GM23248 (cell line): Measurements from ENCODE around the gene FXYD6. TPM values are rescaled to one million over a fixed set of nuclear protein-coding genes. Genes with fewer than 3 reads are reported as not detected.

Source experiments
- DNase-seq: peaks from one replicate; pipeline ENCODE4 v3.0.0-alpha.2; 2015
- H2AFZ ChIP-seq: fragments of 200-600 bp; sonication (generic); 2 replicates; pipeline ENCODE4 v1.6.1; 2016; ENCODE audit warnings: antibody characterized with exemption
- H3F3A ChIP-seq: fragments of 200-600 bp; sonication (generic); 2 replicates; pipeline ENCODE4 v1.6.1; 2016; ENCODE audit warnings: mild to moderate bottlenecking, antibody characterized with exemption, mixed run types; ENCODE audit not compliant: insufficient read depth
- H3K27ac ChIP-seq: fragments of 200-600 bp; sonication (generic); 2 replicates; pipeline ENCODE4 v1.5.1; 2016; ENCODE audit warnings: mild to moderate bottlenecking
- H3K27me3 ChIP-seq: fragments of 200-600 bp; sonication (generic); replicated peaks from 2 replicates; pipeline ENCODE4 v1.6.1; 2016; ENCODE audit warnings: mild to moderate bottlenecking; ENCODE audit not compliant: insufficient read depth
- H3K36me3 ChIP-seq: fragments of 200-600 bp; sonication (generic); 2 replicates; pipeline ENCODE4 v1.6.1; 2016; ENCODE audit warnings: low read depth, mild to moderate bottlenecking
- H3K4me1 ChIP-seq: fragments of 200-600 bp; sonication (generic); 2 replicates; pipeline ENCODE4 v1.6.1; 2016; ENCODE audit warnings: mild to moderate bottlenecking; ENCODE audit not compliant: insufficient read depth
- H3K4me2 ChIP-seq: fragments of 200-600 bp; sonication (generic); one replicate; pipeline ENCODE4 v1.6.1; 2016; ENCODE audit warnings: mild to moderate bottlenecking; ENCODE audit not compliant: unreplicated experiment
- H3K4me3 ChIP-seq: fragments of 200-600 bp; sonication (generic); 2 replicates; pipeline ENCODE4 v1.5.1; 2016; ENCODE audit warnings: mild to moderate bottlenecking
- H3K79me2 ChIP-seq: fragments of 200-600 bp; sonication (generic); 2 replicates; pipeline ENCODE4 v1.6.1; 2016; ENCODE audit warnings: mild to moderate bottlenecking; ENCODE audit not compliant: insufficient read depth
- H3K9ac ChIP-seq: fragments of 200-600 bp; sonication (generic); 2 replicates; pipeline ENCODE4 v1.6.1; 2016; ENCODE audit warnings: mild to moderate bottlenecking
- H3K9me2 ChIP-seq: fragments of 200-600 bp; sonication (generic); 2 replicates; pipeline ENCODE4 v1.6.1; 2016; ENCODE audit warnings: mixed run types, mild to moderate bottlenecking, moderate library complexity; ENCODE audit not compliant: insufficient read depth
- H3K9me3 ChIP-seq: fragments of 200-600 bp; sonication (generic); one replicate; pipeline ENCODE4 v1.6.1; 2017; ENCODE audit warnings: low read depth
- H4K20me1 ChIP-seq: fragments of 200-600 bp; sonication (generic); 2 replicates; pipeline ENCODE4 v1.6.0; 2016; ENCODE audit not compliant: insufficient read depth
- EZH2 ChIP-seq: fragments of 200-600 bp; sonication (generic); IDR thresholded peaks from 2 replicates; pipeline ENCODE4 v1.6.1; 2018; ENCODE audit warnings: antibody characterized with exemption, mild to moderate bottlenecking; ENCODE audit not compliant: insufficient read depth, poor library complexity, severe bottlenecking
- EZH2phosphoT487 ChIP-seq: fragments of 200-600 bp; sonication (generic); IDR thresholded peaks from 2 replicates; pipeline ENCODE4 v1.6.1; 2018; ENCODE audit warnings: antibody characterized with exemption, moderate library complexity, mild to moderate bottlenecking, low read depth; ENCODE audit not compliant: insufficient read depth
- WGBS, 2 experiments: methylation state at CpG; one replicate each; pipeline ENCODE4 v1.1.6; 2015 to 2017; ENCODE audit warnings: low lambda C conversion rate in 2 of 2, low coverage in 1 of 2; ENCODE audit errors: missing lambda C conversion rate in 2 of 2; 5-methylcytosine and 5-hydroxymethylcytosine counted together
- in situ Hi-C: fragments of 300-500 bp; cut with MboI; formaldehyde crosslinking; loops from 2 replicates; pipeline ENCODE4 v1.15.0; 2020
- polyA plus RNA-seq: library from polyadenylated mRNA; unstranded; fragments of >200 nt; fragmentation: Nextera tagmentation; extraction: Ambion mirVana; gene quantifications from 2 replicates; pipeline ENCODE4 v1.2.1, GENCODE V29; 2016
- total RNA-seq: library from RNA; depleted of rRNA; stranded (reverse); fragments of >200 nt; shearing (Covaris generic); gene quantifications from 2 replicates; pipeline ENCODE4 v1.2.3, GENCODE V29; 2014

The FXYD6 gene
- total and polyA plus RNA-seq, 2 experiments from 2014 or later = not detected

DNA sequence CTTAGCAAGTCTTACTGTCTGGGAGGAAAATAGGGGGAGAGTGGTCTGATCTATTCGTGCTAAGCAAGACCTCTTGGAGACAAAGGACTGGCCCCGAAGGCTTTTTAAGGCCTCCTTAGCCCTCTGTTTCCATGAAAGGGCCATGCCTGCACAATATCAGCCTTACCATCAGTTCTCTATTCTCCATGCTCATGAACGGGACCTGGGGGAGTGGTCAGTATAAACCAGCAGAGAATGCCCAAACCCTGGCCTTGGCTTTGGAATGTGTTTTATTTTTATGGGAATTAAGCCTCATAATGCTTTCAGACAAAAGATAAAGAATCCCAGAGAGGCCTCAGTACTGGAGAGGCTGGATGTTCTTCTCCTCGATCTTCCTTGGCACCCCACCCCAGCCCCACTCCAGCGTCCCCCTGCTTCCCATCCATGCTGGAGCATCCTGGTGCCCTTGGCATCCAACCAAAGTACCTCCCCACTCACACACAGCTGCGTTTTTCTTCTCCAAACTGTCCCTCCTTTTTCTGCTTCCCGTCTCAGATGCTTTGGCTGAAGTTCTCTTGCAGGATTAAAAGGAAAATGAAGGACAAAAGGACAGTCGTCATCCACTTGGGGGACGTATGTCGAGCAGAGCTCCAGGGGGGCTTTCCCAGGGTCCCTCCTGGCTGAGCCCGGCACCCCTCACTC is 18.6 kb downstream of the FXYD6 start:
- H3F3A ChIP-seq = no peaks in the 10 kb centered on the region
- no peak overlapping the region for H3K27ac ChIP-seq
- no peak overlapping the region for H3K4me3 ChIP-seq
- no peak overlapping the region for H3K4me2 ChIP-seq
- H3K9me3 ChIP-seq = no peaks in the 10 kb centered on the region
- H3K79me2 ChIP-seq = no peaks in the 10 kb centered on the region
- no peaks in the 10 kb centered on the region for H4K20me1 ChIP-seq
- no peak for DNase-seq
- H3K4me1 ChIP-seq = no peaks in the 10 kb centered on the region
- no peak overlapping the region for H2AFZ ChIP-seq
- 35 to 39% methylated on average over 11 of the region's 11 CpGs for WGBS, 2 experiments
- H3K9ac ChIP-seq = no peak overlapping the region
- H3K9me2 ChIP-seq = no peaks in the 10 kb centered on the region
- TF ChIP-seq EZH2phosphoT487 (no peak), EZH2 (no peak)
- in situ Hi-C loops = no loop called here
- no peaks in the 10 kb centered on the region; the same call in none of the 2 replicates for H3K27me3 ChIP-seq
- no peaks in the 10 kb centered on the region for H3K36me3 ChIP-seq

DNA sequence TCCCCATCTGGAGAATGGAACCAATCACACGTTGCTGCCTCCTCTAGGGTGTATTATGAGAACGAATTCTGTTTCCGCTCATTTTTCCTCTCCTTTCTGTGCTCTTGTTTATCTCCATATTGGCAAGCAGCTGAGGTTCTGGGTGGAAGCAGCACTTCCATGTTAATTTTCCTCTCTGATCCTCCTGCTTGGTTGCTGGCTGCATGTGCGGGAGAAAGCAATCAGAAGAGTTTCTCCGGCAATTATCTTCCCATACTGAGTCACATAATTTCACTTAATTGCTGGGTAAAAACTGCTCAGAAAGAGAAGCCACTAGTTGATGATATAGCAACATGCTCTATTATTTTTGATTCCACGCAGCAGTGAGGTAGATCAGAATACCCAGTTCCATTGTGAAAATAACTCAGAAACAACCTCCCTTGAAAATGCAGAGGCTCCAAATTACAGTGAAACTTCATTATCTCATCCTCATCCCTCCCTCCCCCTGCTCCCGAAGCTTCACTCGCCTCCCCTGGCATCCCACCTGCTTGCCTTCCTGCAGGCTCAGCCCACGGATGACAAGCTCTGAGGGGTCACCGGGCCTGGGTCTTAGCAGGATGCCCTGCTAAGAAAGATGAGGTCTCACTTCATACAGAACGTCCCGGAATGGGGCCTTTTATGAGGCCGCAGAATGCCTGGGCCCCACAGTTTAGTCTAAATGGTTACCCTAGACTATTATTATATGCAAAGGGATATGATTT is 20.4 kb downstream of the FXYD6 start:
- Histone ChIP-seq H3K27ac (no peak overlapping the region), H3K4me1 (no peaks in the 10 kb centered on the region), H3K36me3 (no peaks in the 10 kb centered on the region), H3K9me3 (no peaks in the 10 kb centered on the region), H3K27me3 (no peaks in the 10 kb centered on the region; the same call in none of the 2 replicates), H3K79me2 (no peaks in the 10 kb centered on the region), H3K9ac (no peak overlapping the region), H2AFZ (no peak overlapping the region), H4K20me1 (no peaks in the 10 kb centered on the region), H3K4me3 (no peak overlapping the region), H3K9me2 (no peaks in the 10 kb centered on the region), H3F3A (no peaks in the 10 kb centered on the region), H3K4me2 (no peak overlapping the region)
- in situ Hi-C loops = no loop called here
- TF ChIP-seq EZH2phosphoT487 (no peak), EZH2 (no peak)
- DNase-seq = no peak
- WGBS, 2 experiments = 59 to 62% methylated on average over 13 of the region's 13 CpGs

DNA sequence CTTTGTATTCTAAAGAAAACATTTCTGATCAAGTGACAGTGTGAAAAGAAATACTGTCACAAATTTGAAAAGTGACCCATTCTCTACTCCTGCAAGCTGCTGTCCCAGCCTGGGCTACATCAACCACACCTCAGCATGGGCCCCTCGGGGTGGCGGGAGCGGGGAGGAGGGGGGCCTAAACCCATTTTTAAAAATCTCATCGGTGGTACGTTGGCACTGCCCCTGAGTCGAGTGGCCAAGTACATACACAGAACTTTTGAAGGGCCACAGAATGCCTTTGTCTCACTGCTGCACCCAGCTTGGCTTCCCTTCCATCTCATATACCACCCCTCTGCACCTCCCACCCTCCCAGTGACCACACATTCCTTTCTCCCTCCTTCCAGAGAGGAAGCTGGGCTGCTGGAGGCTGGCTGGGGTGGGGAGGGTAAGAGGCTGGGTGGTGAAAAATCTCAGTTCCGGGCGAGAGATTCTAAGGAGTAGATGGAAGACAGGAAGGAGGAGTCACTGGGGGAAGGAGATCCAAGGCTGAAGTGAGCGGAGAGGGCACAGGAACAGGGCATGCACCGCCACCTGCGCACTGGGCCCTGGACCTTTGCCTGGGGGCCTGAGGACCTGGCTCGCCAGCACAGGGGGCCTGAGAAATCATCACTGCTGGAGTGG is 21.1 kb downstream of the FXYD6 start:
- no peak for DNase-seq
- H3K36me3 ChIP-seq = no peaks in the 10 kb centered on the region
- no peaks in the 10 kb centered on the region for H3K79me2 ChIP-seq
- no peaks in the 10 kb centered on the region for H3F3A ChIP-seq
- TF ChIP-seq EZH2phosphoT487 (no peak), EZH2 (no peak)
- H3K9ac ChIP-seq = no peak overlapping the region
- H4K20me1 ChIP-seq = no peaks in the 10 kb centered on the region
- H3K27me3 ChIP-seq = no peaks in the 10 kb centered on the region; the same call in none of the 2 replicates
- H3K27ac ChIP-seq = no peak overlapping the region
- no peak overlapping the region for H3K4me2 ChIP-seq
- no peaks in the 10 kb centered on the region for H3K4me1 ChIP-seq
- no peaks in the 10 kb centered on the region for H3K9me2 ChIP-seq
- no peaks in the 10 kb centered on the region for H3K9me3 ChIP-seq
- no peak overlapping the region for H2AFZ ChIP-seq
- in situ Hi-C loops = no loop called here
- 53 to 56% methylated on average over 7 to 12 of the region's 12 CpGs for WGBS, 2 experiments
- no peak overlapping the region for H3K4me3 ChIP-seq

DNA sequence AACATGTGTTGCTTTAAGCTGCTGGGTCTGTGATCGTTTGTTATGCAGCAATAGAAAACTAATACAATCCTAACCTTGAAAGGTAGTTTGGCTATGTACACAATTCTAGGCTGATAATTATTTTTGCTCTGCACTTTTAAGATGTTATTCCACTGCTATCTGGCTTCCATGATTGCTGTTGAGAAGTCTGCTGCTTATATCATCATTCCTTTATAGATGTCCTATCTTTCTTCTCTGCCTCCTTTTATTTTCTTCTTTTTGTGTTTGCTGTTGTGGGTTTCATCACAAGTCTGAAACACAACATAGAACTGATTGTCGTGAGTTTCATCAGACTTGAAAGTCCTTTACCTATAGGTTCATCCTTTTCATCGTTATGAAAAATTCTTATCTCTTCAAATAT is 24.1 kb downstream of the FXYD6 start:
- H3K36me3 ChIP-seq = no peaks in the 10 kb centered on the region
- no peak overlapping the region for H3K4me3 ChIP-seq
- H3K4me1 ChIP-seq = no peaks in the 10 kb centered on the region
- no peaks in the 10 kb centered on the region for H3K9me3 ChIP-seq
- 39 to 40% methylated on average over 3 of the region's 3 CpGs for WGBS, 2 experiments
- H3K27ac ChIP-seq = no peak overlapping the region
- in situ Hi-C loops = no loop called here
- H3K4me2 ChIP-seq = no peak overlapping the region
- TF ChIP-seq EZH2phosphoT487 = no peak
- no peak for TF ChIP-seq EZH2
- H3K9ac ChIP-seq = no peak overlapping the region
- H3K27me3 ChIP-seq = peaks cover 5% of the 10 kb centered on the region; the same call in 1 of the 2 replicates
- no peak for DNase-seq
- no peaks in the 10 kb centered on the region for H3K79me2 ChIP-seq
- H4K20me1 ChIP-seq = no peaks in the 10 kb centered on the region
- no peaks in the 10 kb centered on the region for H3K9me2 ChIP-seq
- no peaks in the 10 kb centered on the region for H3F3A ChIP-seq
- no peak overlapping the region for H2AFZ ChIP-seq
